Esophagus squamous epithelium (tissue), 4 donors: ENCODE data around the gene IL19.

Experiments used
- POLR2A ChIP-seq, 4 donors: fragments of 450-650 bp; IDR thresholded peaks; one replicate each; pipeline ENCODE4 v1.6.1; 2017; ENCODE audit warnings: antibody characterized with exemption in 4 of 4, mild to moderate bottlenecking in 4 of 4, moderate library complexity in 3 of 4
- TF ChIP-seq, protein P1 (sequence below), 6 experiments: fragments of 450-650 bp in 4 of 6; fragments of 200-600 bp in 2 of 6; sonication (generic) in 2 of 6; IDR thresholded peaks; one replicate each; pipeline ENCODE4 v1.5.1; 2016 to 2019; ENCODE audit warnings: antibody characterized with exemption in 6 of 6, mild to moderate bottlenecking in 4 of 6, moderate library complexity in 4 of 6

DNA sequence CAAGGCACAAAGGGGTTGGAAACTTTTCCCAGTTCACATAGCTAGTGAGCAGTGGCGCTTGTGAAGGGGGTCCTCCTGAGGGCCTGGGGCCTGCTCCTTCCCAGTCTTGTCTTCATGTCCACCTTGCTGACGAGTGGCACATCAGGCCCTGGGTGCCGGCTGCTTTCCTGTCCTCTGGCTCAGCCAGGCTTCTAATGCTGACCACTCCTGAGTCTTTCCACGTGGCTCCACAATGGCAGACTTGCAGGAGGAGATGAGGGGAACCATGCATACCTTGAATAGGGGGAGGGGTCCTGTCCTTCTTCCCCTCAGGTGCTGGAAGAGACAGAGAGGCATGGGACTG, 47.1 kb upstream of the IL19 start:
- TF ChIP-seq, protein P1, sequence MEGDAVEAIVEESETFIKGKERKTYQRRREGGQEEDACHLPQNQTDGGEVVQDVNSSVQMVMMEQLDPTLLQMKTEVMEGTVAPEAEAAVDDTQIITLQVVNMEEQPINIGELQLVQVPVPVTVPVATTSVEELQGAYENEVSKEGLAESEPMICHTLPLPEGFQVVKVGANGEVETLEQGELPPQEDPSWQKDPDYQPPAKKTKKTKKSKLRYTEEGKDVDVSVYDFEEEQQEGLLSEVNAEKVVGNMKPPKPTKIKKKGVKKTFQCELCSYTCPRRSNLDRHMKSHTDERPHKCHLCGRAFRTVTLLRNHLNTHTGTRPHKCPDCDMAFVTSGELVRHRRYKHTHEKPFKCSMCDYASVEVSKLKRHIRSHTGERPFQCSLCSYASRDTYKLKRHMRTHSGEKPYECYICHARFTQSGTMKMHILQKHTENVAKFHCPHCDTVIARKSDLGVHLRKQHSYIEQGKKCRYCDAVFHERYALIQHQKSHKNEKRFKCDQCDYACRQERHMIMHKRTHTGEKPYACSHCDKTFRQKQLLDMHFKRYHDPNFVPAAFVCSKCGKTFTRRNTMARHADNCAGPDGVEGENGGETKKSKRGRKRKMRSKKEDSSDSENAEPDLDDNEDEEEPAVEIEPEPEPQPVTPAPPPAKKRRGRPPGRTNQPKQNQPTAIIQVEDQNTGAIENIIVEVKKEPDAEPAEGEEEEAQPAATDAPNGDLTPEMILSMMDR (IDR thresholded peaks at IDR 0.05): no peak
- no peak for TF ChIP-seq POLR2A (IDR thresholded peaks at IDR 0.05)
